Measurements from ENCODE around the gene FOXL2. TPM values are rescaled to one million over a fixed set of nuclear protein-coding genes. Genes with fewer than 3 reads are reported as not detected.
A peak's percentile ranks its signal among the peaks of the same experiment; 100 is the strongest.

The FOXL2 gene
- total RNA-seq, 1 donor from 2014 or later = 0.22 TPM

- peak; percentile 13 for TF ChIP-seq CTCF (IDR thresholded peaks at IDR 0.05)
- H3K4me3 Mint-ChIP-seq (ENCODE audit: unreplicated experiment) = no peak overlapping the region
- no peak overlapping the region for H3K27ac Mint-ChIP-seq (ENCODE audit: unreplicated experiment)
These were observed 3.9 kb downstream of the FOXL2 start for GRCh38 chr3:138942861-138943623.

GRCh38 chr3:138942271-138942670, 4.7 kb downstream of the FOXL2 start:
- Mint-ChIP-seq H3K27ac (ENCODE audit: unreplicated experiment) (no peak overlapping the region), H3K4me1 (ENCODE audit: low read depth) (peaks cover 15% of the 10 kb centered on the region)
- no peak for TF ChIP-seq CTCF (IDR thresholded peaks at IDR 0.05)

More at GRCh38 chr3:138942861-138943623, 3.9 kb downstream of the FOXL2 start:
- peaks cover 81% of the 10 kb centered on the region for H3K27me3 Mint-ChIP-seq (ENCODE audit: low read depth)
- no peaks in the 10 kb centered on the region for H3K9me3 Mint-ChIP-seq (ENCODE audit: low read depth)
- peaks cover 5% of the 10 kb centered on the region for H3K36me3 Mint-ChIP-seq (ENCODE audit: low read depth)
- no peak for DNase-seq (ENCODE audit: low spot score)
- H3K4me1 Mint-ChIP-seq (ENCODE audit: low read depth) = peaks cover 11% of the 10 kb centered on the region

GRCh38 chr3:138941259-138941885, 5.6 kb downstream of the FOXL2 start:
- Mint-ChIP-seq H3K27ac (ENCODE audit: unreplicated experiment) (no peak overlapping the region), H3K9me3 (ENCODE audit: low read depth) (no peaks in the 10 kb centered on the region), H3K4me3 (ENCODE audit: unreplicated experiment) (no peak overlapping the region), H3K27me3 (ENCODE audit: low read depth) (peaks cover 86% of the 10 kb centered on the region), H3K36me3 (ENCODE audit: low read depth) (peaks cover 5% of the 10 kb centered on the region), H3K4me1 (ENCODE audit: low read depth) (peaks cover 17% of the 10 kb centered on the region)
- DNase-seq (ENCODE audit: low spot score) = no peak
- TF ChIP-seq CTCF (IDR thresholded peaks at IDR 0.05) = peak; percentile 72

More at GRCh38 chr3:138942271-138942670, 4.7 kb downstream of the FOXL2 start:
- no peak overlapping the region for H3K4me3 Mint-ChIP-seq (ENCODE audit: unreplicated experiment)
- no peaks in the 10 kb centered on the region for H3K9me3 Mint-ChIP-seq (ENCODE audit: low read depth)
- peaks cover 5% of the 10 kb centered on the region for H3K36me3 Mint-ChIP-seq (ENCODE audit: low read depth)
- no peak for DNase-seq (ENCODE audit: low spot score)
- peaks cover 81% of the 10 kb centered on the region for H3K27me3 Mint-ChIP-seq (ENCODE audit: low read depth)

GRCh38 chr3:138940446-138940845, 6.5 kb downstream of the FOXL2 start:
- Mint-ChIP-seq H3K9me3 (ENCODE audit: low read depth) (no peaks in the 10 kb centered on the region), H3K4me3 (ENCODE audit: unreplicated experiment) (no peak overlapping the region), H3K27ac (ENCODE audit: unreplicated experiment) (no peak overlapping the region)

More at GRCh38 chr3:138940446-138940845, 6.5 kb downstream of the FOXL2 start:
- Mint-ChIP-seq H3K36me3 (ENCODE audit: low read depth) (peaks cover 5% of the 10 kb centered on the region), H3K4me1 (ENCODE audit: low read depth) (peaks cover 22% of the 10 kb centered on the region), H3K27me3 (ENCODE audit: low read depth) (peaks cover 91% of the 10 kb centered on the region)
- TF ChIP-seq CTCF (IDR thresholded peaks at IDR 0.05) = no peak
- no peak for DNase-seq (ENCODE audit: low spot score)
